ENCODE data around the gene ELFN1.

ELFN1 gene

GRCh38 chr7:1677206-1678080, 7.4 kb downstream of the ELFN1 start:
- Histone ChIP-seq H3K4me2 (ENCODE audit: low read depth, low read length, poor library complexity, severe bottlenecking) (no peak overlapping the region), H3K4me3 (ENCODE audit: low read length, poor library complexity, severe bottlenecking) (no peak overlapping the region), H3K4me1 (ENCODE audit: insufficient read depth, low read length, poor library complexity, severe bottlenecking) (no peaks in the 10 kb centered on the region), H3F3A (ENCODE audit: low read depth) (no peaks in the 10 kb centered on the region), H3K36me3 (ENCODE audit: insufficient read depth, low read length) (no peaks in the 10 kb centered on the region), H2AFZ (ENCODE audit: low read length) (no peak overlapping the region), H3K9me2 (replicated peaks; ENCODE audit: low read depth, low read length) (no peaks in the 10 kb centered on the region), H3K27me3 (ENCODE audit: insufficient read depth, low read length, poor library complexity, severe bottlenecking) (no peaks in the 10 kb centered on the region), H3K79me2 (ENCODE audit: insufficient read depth, low read length) (no peaks in the 10 kb centered on the region), H3K9ac (ENCODE audit: low read depth, low read length, poor library complexity, severe bottlenecking) (no peak overlapping the region), H3K9me3 (ENCODE audit: insufficient read depth, low read depth, low read length) (no peaks in the 10 kb centered on the region; the same call in 1 of the 2 replicates), H4K20me1 (ENCODE audit: insufficient read depth, low read length, poor library complexity, severe bottlenecking) (no peaks in the 10 kb centered on the region)
- no peak for TF ChIP-seq EZH2phosphoT487 (IDR thresholded peaks at IDR 0.05; ENCODE audit: borderline replicate concordance)
- no peak for TF ChIP-seq CTCF (conservative IDR thresholded peaks at IDR 0.05; ENCODE audit: low read length)

DNA sequence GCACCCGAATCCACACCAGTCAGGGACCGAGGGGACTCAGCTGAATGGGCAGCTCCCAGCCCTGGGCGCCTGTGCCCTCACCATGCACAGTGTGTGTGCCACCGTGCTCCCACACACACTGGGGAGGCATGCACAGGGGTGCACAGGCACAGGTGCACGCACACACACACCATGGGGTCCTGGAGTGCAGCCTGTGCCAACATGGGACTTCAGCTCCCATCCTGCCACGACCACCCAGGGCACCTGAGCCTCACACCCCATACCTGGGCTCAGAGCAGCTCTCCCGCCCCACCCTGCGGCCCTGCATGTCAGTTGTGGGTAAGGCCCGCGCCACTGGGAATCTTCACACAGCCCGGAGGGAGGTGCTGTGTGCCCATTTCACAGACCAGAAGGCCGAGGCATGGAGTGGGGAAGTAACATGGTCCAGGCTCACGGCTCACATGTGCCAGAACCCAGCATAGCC, 8.0 kb downstream of the ELFN1 start:
- no peaks in the 10 kb centered on the region for H3K4me1 ChIP-seq (ENCODE audit: insufficient read depth, low read length, poor library complexity, severe bottlenecking)
- no peaks in the 10 kb centered on the region for H3K36me3 ChIP-seq (ENCODE audit: insufficient read depth, low read length)
- H3K9ac ChIP-seq (ENCODE audit: low read depth, low read length, poor library complexity, severe bottlenecking): no peak overlapping the region
- H3K27me3 ChIP-seq (ENCODE audit: insufficient read depth, low read length, poor library complexity, severe bottlenecking): no peaks in the 10 kb centered on the region
- no peak overlapping the region for H2AFZ ChIP-seq (ENCODE audit: low read length)
- H3K9me3 ChIP-seq (ENCODE audit: insufficient read depth, low read depth, low read length): peaks cover under 1% of the 10 kb centered on the region; the same call in 1 of the 2 replicates
- no peaks in the 10 kb centered on the region for H3K9me2 ChIP-seq (replicated peaks; ENCODE audit: low read depth, low read length)
- no peaks in the 10 kb centered on the region for H4K20me1 ChIP-seq (ENCODE audit: insufficient read depth, low read length, poor library complexity, severe bottlenecking)
- H3K4me2 ChIP-seq (ENCODE audit: low read depth, low read length, poor library complexity, severe bottlenecking): no peak overlapping the region
- H3K4me3 ChIP-seq (ENCODE audit: low read length, poor library complexity, severe bottlenecking): no peak overlapping the region
- TF ChIP-seq CTCF (conservative IDR thresholded peaks at IDR 0.05; ENCODE audit: low read length) (no peak), EZH2phosphoT487 (IDR thresholded peaks at IDR 0.05; ENCODE audit: borderline replicate concordance) (no peak)
- H3K79me2 ChIP-seq (ENCODE audit: insufficient read depth, low read length): no peaks in the 10 kb centered on the region
- H3F3A ChIP-seq (ENCODE audit: low read depth): no peaks in the 10 kb centered on the region

DNA sequence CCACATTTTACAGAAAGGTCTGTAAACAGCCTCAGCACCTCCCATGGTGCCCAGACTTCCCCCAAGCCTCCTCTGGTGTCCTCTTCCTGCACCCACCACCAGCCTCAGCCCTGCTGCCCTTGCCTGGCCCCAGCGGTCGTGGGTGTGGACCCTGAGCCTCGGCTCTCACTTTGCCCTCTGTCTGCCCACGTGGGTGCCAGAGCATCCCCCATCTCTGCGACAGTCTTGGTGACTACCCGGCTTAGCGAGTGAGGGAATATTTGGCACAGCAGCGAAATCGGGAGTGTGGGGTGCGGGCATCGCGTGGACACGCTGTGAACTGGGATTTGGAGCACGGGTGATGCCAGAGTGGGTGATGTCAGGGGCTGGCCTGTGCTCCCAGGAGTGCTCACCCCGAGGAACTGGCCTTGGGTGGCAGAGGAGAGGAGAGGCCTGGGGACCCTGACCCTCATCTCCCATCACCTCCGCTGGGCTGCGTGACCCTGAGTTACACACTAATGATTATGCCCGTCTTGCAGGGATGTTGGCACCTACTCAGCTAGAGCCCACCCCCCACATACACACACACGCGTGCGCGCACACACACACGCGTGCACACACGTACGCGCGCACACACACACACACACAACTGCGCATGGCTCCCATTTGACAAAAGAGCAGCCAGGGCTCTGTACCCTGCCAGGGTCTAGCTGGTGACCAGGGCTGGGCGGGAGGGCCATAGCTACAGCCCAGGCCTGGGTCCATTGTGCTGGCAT, 8.7 kb downstream of the ELFN1 start:
- Histone ChIP-seq H4K20me1 (ENCODE audit: insufficient read depth, low read length, poor library complexity, severe bottlenecking) (no peaks in the 10 kb centered on the region), H3K4me2 (ENCODE audit: low read depth, low read length, poor library complexity, severe bottlenecking) (no peak overlapping the region), H3K27me3 (ENCODE audit: insufficient read depth, low read length, poor library complexity, severe bottlenecking) (no peaks in the 10 kb centered on the region), H3K4me3 (ENCODE audit: low read length, poor library complexity, severe bottlenecking) (no peak overlapping the region), H3K9me2 (replicated peaks; ENCODE audit: low read depth, low read length) (no peaks in the 10 kb centered on the region), H3K9me3 (ENCODE audit: insufficient read depth, low read depth, low read length) (peaks cover 4% of the 10 kb centered on the region; the same call in 1 of the 2 replicates), H3K4me1 (ENCODE audit: insufficient read depth, low read length, poor library complexity, severe bottlenecking) (no peaks in the 10 kb centered on the region), H3K79me2 (ENCODE audit: insufficient read depth, low read length) (no peaks in the 10 kb centered on the region), H3K9ac (ENCODE audit: low read depth, low read length, poor library complexity, severe bottlenecking) (no peak overlapping the region), H3K36me3 (ENCODE audit: insufficient read depth, low read length) (no peaks in the 10 kb centered on the region), H3F3A (ENCODE audit: low read depth) (no peaks in the 10 kb centered on the region), H2AFZ (ENCODE audit: low read length) (no peak overlapping the region)
- TF ChIP-seq CTCF (conservative IDR thresholded peaks at IDR 0.05; ENCODE audit: low read length) (no peak), EZH2phosphoT487 (IDR thresholded peaks at IDR 0.05; ENCODE audit: borderline replicate concordance) (no peak)

All from Loucy (cell line).